SK-N-SH (cell line): ENCODE results near the gene SLC2A1. TPM values are rescaled to one million over a fixed set of nuclear protein-coding genes. Genes with fewer than 3 reads are reported as not detected.

ENCODE experiments used
- CTCF ChIA-PET: fragments of 300-600, 350-600 bp; formaldehyde crosslinking; extraction: SDS; loops from one replicate; lab custom pipeline; 2021; lab: Yijun Ruan, JAX
- POLR2A ChIA-PET: fragments of 350-600 bp; sonication (Branson Sonifier 250); formaldehyde crosslinking; extraction: SDS; loops from one replicate; lab custom pipeline; 2020; ENCODE audit warnings: antibody characterized with exemption, inconsistent platforms; lab: Yijun Ruan, JAX
- DNase-seq: peaks from one replicate; pipeline ENCODE4 v3.0.0; 2012
- H2AFZ ChIP-seq: fragments of 200-600 bp; sonication (generic); 2 replicates; pipeline ENCODE4 v1.8.1; 2016; ENCODE audit warnings: antibody characterized with exemption, mild to moderate bottlenecking, low read depth
- H3F3A ChIP-seq: fragments of 200-600 bp; sonication (generic); replicated peaks from 2 replicates; pipeline ENCODE3; 2016; ENCODE audit warnings: antibody characterized with exemption, mild to moderate bottlenecking; ENCODE audit not compliant: insufficient read depth
- H3K27ac ChIP-seq, 2 experiments: fragments of 200-500 bp in 1 of 2; fragments of 200-600 bp in 1 of 2; sonication (Bioruptor generic) in 1 of 2; sonication (generic), shearing (Covaris generic) in 1 of 2; 2 replicates each; pipeline versions ENCODE4 v1.5.1 to v1.6.1; 2014 to 2016; ENCODE audit warnings: low read depth in 2 of 2, inconsistent platforms in 1 of 2, low read length in 1 of 2, mild to moderate bottlenecking in 1 of 2, mixed read lengths in 1 of 2
- H3K27me3 ChIP-seq: fragments of 200-600 bp; sonication (generic), shearing (Covaris generic); 2 replicates; pipeline ENCODE4 v1.6.1; 2016; ENCODE audit warnings: mixed run types; ENCODE audit not compliant: insufficient read depth
- H3K36me3 ChIP-seq, 2 experiments: fragments of 200-500 bp in 1 of 2; fragments of 200-600 bp in 1 of 2; sonication (Bioruptor generic) in 1 of 2; sonication (generic) in 1 of 2; replicated peaks in 1 of 2; 2 replicates each; pipeline versions ENCODE3 to v1.5.1; 2014 to 2016; ENCODE audit warnings: low read length in 1 of 2, mild to moderate bottlenecking in 1 of 2; ENCODE audit not compliant: insufficient read depth in 2 of 2, control insufficient read depth in 1 of 2
- H3K4me1 ChIP-seq, 2 experiments: fragments of 200-500 bp in 1 of 2; fragments of 200-600 bp in 1 of 2; sonication (Bioruptor generic) in 1 of 2; sonication (generic), shearing (Covaris generic) in 1 of 2; 2 replicates each; pipeline versions ENCODE4 v1.5.1 to v1.6.1; 2014 to 2016; ENCODE audit warnings: low read depth in 1 of 2, low read length in 1 of 2, mixed run types in 1 of 2; ENCODE audit not compliant: insufficient read depth in 2 of 2, control insufficient read depth in 1 of 2
- H3K4me2 ChIP-seq: fragments of 200-600 bp; sonication (generic), shearing (Covaris generic); 2 replicates; pipeline ENCODE4 v1.6.1; 2017; ENCODE audit warnings: mixed run types
- H3K4me3 ChIP-seq, 2 experiments: fragments of 200-500 bp in 1 of 2; fragments of 200-600 bp in 1 of 2; sonication (Bioruptor generic) in 1 of 2; sonication (generic), shearing (Covaris generic) in 1 of 2; 2 replicates each; pipeline versions ENCODE4 v1.5.1 to v1.8.1; 2014 to 2016; ENCODE audit warnings: low read depth in 2 of 2, inconsistent platforms in 1 of 2, low read length in 1 of 2, mild to moderate bottlenecking in 1 of 2, mixed read lengths in 1 of 2, moderate library complexity in 1 of 2
- H3K79me2 ChIP-seq: fragments of 200-600 bp; sonication (generic); 2 replicates; pipeline ENCODE4 v1.8.1; 2017; ENCODE audit warnings: mild to moderate bottlenecking; ENCODE audit not compliant: insufficient read depth
- H3K9ac ChIP-seq: fragments of 200-600 bp; sonication (generic); 2 replicates; pipeline ENCODE4 v1.6.1; 2017; ENCODE audit warnings: mixed run types
- H3K9me2 ChIP-seq: fragments of 200-600 bp; sonication (generic); 2 replicates; pipeline ENCODE4 v1.6.1; 2017; ENCODE audit warnings: mixed run types
- H3K9me3 ChIP-seq: fragments of 200-600 bp; sonication (generic); 2 replicates; pipeline ENCODE4 v1.6.1; 2017; ENCODE audit warnings: mixed run types, mild to moderate bottlenecking, moderate library complexity
- H4K20me1 ChIP-seq: fragments of 200-600 bp; sonication (generic); 2 replicates; pipeline ENCODE4 v1.6.1; 2017; ENCODE audit warnings: mild to moderate bottlenecking, mixed run types; ENCODE audit not compliant: insufficient read depth
- CHD2 ChIP-seq: fragments of 150-350 bp; IDR thresholded peaks from 2 replicates; pipeline ENCODE4 v1.6.1; 2018; ENCODE audit warnings: low read length; ENCODE audit not compliant: partially characterized antibody
- CTCF ChIP-seq: fragments of 200-600 bp; sonication (generic); IDR thresholded peaks from 2 replicates; pipeline ENCODE4 v1.6.1; 2017; ENCODE audit warnings: antibody characterized with exemption, mild to moderate bottlenecking, moderate library complexity
- ELF1 ChIP-seq: IDR thresholded peaks from 2 replicates; pipeline ENCODE4 v1.4.0; 2012
- EP300 ChIP-seq, 2 experiments: IDR thresholded peaks; 2 replicates each; pipeline versions ENCODE4 v1.4.0 to v1.6.1; 2012; ENCODE audit warnings: borderline replicate concordance in 1 of 2, low read depth in 1 of 2, low read length in 1 of 2
- EZH2phosphoT487 ChIP-seq: fragments of 200-600 bp; sonication (generic); IDR thresholded peaks from 2 replicates; pipeline ENCODE4 v1.6.1; 2017; ENCODE audit warnings: low read depth, mixed run types, mild to moderate bottlenecking, antibody characterized with exemption, moderate library complexity, borderline replicate concordance
- FOSL2 ChIP-seq: IDR thresholded peaks from 2 replicates; pipeline ENCODE4 v1.4.0; 2012; ENCODE audit warnings: low read depth, mild to moderate bottlenecking, moderate library complexity, borderline replicate concordance
- FOXJ3 ChIP-seq: sonication (generic); formaldehyde crosslinking; IDR thresholded peaks from 2 replicates; pipeline ENCODE4 v1.5.1; 2020; ENCODE audit warnings: mild to moderate bottlenecking, missing genetic modification reagents
- FOXM1 ChIP-seq: IDR thresholded peaks from 2 replicates; pipeline ENCODE4 v1.4.0; 2012; ENCODE audit warnings: low read depth, mild to moderate bottlenecking
- GABPA ChIP-seq: IDR thresholded peaks from 2 replicates; pipeline ENCODE4 v1.4.0; 2012; ENCODE audit warnings: low read depth, mild to moderate bottlenecking
- GATA2 ChIP-seq: sonication (generic); formaldehyde crosslinking; IDR thresholded peaks from 2 replicates; pipeline ENCODE4 v1.5.0; 2020; ENCODE audit warnings: mild to moderate bottlenecking, missing genetic modification reagents
- JUND ChIP-seq: IDR thresholded peaks from 2 replicates; pipeline ENCODE4 v1.4.0; 2012
- MAX ChIP-seq: IDR thresholded peaks from 2 replicates; pipeline ENCODE4 v1.4.0; 2012; ENCODE audit warnings: low read depth
- MEF2A ChIP-seq: IDR thresholded peaks from 2 replicates; pipeline ENCODE4 v1.4.0; 2012; ENCODE audit warnings: low read depth, borderline replicate concordance
- MXI1 ChIP-seq: IDR thresholded peaks from 2 replicates; pipeline ENCODE4 v1.6.1; 2012; ENCODE audit warnings: mild to moderate bottlenecking, low read depth, low read length, improper control_type of control experiment
- NRF1 ChIP-seq: IDR thresholded peaks from 2 replicates; pipeline ENCODE4 v1.6.1; 2012; ENCODE audit warnings: low read depth, mild to moderate bottlenecking, low read length
- PBX3 ChIP-seq: IDR thresholded peaks from 2 replicates; pipeline ENCODE4; 2012
- POLR2AphosphoS5 ChIP-seq: IDR thresholded peaks from 2 replicates; pipeline ENCODE4 v1.6.1; 2012; ENCODE audit warnings: low read depth, low read length
- RCOR1 ChIP-seq: fragments of 150-350 bp; IDR thresholded peaks from 2 replicates; pipeline ENCODE4 v1.6.1; 2017; ENCODE audit warnings: antibody characterized with exemption, low read length
- REST ChIP-seq: IDR thresholded peaks from 2 replicates; pipeline ENCODE4 v1.6.1; 2012; ENCODE audit warnings: mild to moderate bottlenecking, low read depth, low read length, moderate library complexity
- RFX5 ChIP-seq: IDR thresholded peaks from 2 replicates; pipeline ENCODE4 v1.6.1; 2012; ENCODE audit warnings: mild to moderate bottlenecking, improper control_type of control experiment, low read length
- SMC3 ChIP-seq: IDR thresholded peaks from 2 replicates; pipeline ENCODE4 v1.6.1; 2012; ENCODE audit warnings: low read depth, low read length, improper control_type of control experiment
- TCF12 ChIP-seq: IDR thresholded peaks from 2 replicates; pipeline ENCODE4 v1.4.0; 2012
- TEAD4 ChIP-seq: IDR thresholded peaks from 2 replicates; pipeline ENCODE4 v1.4.0; 2012; ENCODE audit warnings: mild to moderate bottlenecking, borderline replicate concordance; ENCODE audit not compliant: insufficient read depth
- USF1 ChIP-seq: IDR thresholded peaks from 2 replicates; pipeline ENCODE4 v1.4.0; 2012; ENCODE audit warnings: low read depth, borderline replicate concordance
- YY1 ChIP-seq: IDR thresholded peaks from 2 replicates; pipeline ENCODE4 v1.4.0; 2012; ENCODE audit warnings: low read depth, mild to moderate bottlenecking
- WGBS: methylation state at CpG from one replicate; pipeline ENCODE4 v1.1.6; 2017; ENCODE audit warnings: low lambda C conversion rate; 5-methylcytosine and 5-hydroxymethylcytosine counted together
- polyA plus RNA-seq, 3 experiments: library from polyadenylated mRNA; depleted of rRNA; stranded (reverse); fragments of >200 nt; gene quantifications; 2 replicates each; pipeline ENCODE4 v1.2.3, GENCODE V29; 2012

SLC2A1 gene
- polyA plus RNA-seq, 1 of the 3 experiments (the other 2 are of a cell fraction): 63.8 TPM

- ChIA-PET POLR2A (no interaction called here), CTCF (interaction anchor here (0.8 to 1.5 kb wide), 3 partner anchors 14 to 189 kb away, joined by 3 to 8 read pairs (median 3); no protein-coding TSS in a partner anchor)
- WGBS: 35% methylated on average over 9 of the region's 10 CpGs
- Histone ChIP-seq H2AFZ (peak overlapping the region; percentile 61; the same call in 1 of the 2 replicates), H3K4me3 (no peak overlapping the region), H4K20me1 (no peaks in the 10 kb centered on the region), H3K4me2 (peak overlapping the region; percentile 75), H3K9ac (peak overlapping the region; percentile 51), H3K9me2 (no peaks in the 10 kb centered on the region), H3K79me2 (no peaks in the 10 kb centered on the region), H3K27me3 (no peaks in the 10 kb centered on the region), H3K36me3 (no peaks in the 10 kb centered on the region), H3K4me1 (peaks cover 15 to 16% of the 10 kb centered on the region in 2 experiments), H3F3A (peaks cover 37% of the 10 kb centered on the region), H3K9me3 (no peaks in the 10 kb centered on the region), H3K27ac (peak overlapping the region; percentile 44 to 82; a peak in 3 of 4 replicates)
- no peak for DNase-seq
- TF ChIP-seq FOSL2 (peak; percentile 100), JUND (peak; percentile 99), TEAD4 (peak; percentile 73; the same call in 1 of the 2 replicates), CHD2 (no peak), FOXM1 (no peak), RFX5 (no peak), POLR2AphosphoS5 (peak; percentile 84), FOXJ3 (CRISPR knock-in tag) (no peak), ELF1 (no peak), TCF12 (peak; percentile 99), GABPA (no peak), GATA2 (CRISPR knock-in tag) (no peak), YY1 (no peak), REST (peak; percentile 50; the same call in 1 of the 2 replicates), MEF2A (no peak), PBX3 (peak; percentile 98), USF1 (0 out of 2 replicates have a peak, but pooled peaks have one; percentile 31), NRF1 (no peak), MXI1 (no peak), SMC3 (no peak), EZH2phosphoT487 (no peak), RCOR1 (no peak), EP300 (IDR thresholded peaks at IDR 0.05; ENCODE audit: borderline replicate concordance in 1 of 2, low read depth in 1 of 2, low read length in 1 of 2) (peak in 1 of 2 experiments; percentile 89; a peak in 2 of 4 replicates), CTCF (no peak), MAX (peak; percentile 93)
Measured at GRCh38 chr1:42966688-42967612, 8.3 kb upstream of the SLC2A1 start.
